Raji (cell line): Measurements from ENCODE around the gene CFC1.
"Not testable (repeated sequence)": the region's sequence is repeated elsewhere in the genome, so short reads cannot be mapped to it uniquely, and the experiment has no call there.

ENCODE experiments used
- POLR2A ChIP-seq: IDR thresholded peaks from 2 replicates; pipeline ENCODE4 v1.6.1; 2011; ENCODE audit warnings: low read depth, low read length, control low read depth; ENCODE audit not compliant: insufficient read depth

CFC1 gene

GRCh38 chr2:130599393-130599792 is at the start of gene CFC1:
Gene CFC1 (minus strand): TSS chr2:130599575. CDS start chr2:130599287, 288 bp downstream.
- TF ChIP-seq POLR2A, result not testable (repeated sequence)

- TF ChIP-seq POLR2A, result not testable (repeated sequence)
Observed at GRCh38 chr2:130611140-130611539, 11.8 kb upstream of the CFC1 start, which contains the start of gene POTEJ. Gene POTEJ (plus strand): TSS chr2:130611440. CDS start chr2:130611533, 93 bp downstream.
